IPS-18c (cell line): ENCODE results near the gene LTBR.

Source experiments
- H3K4me3 ChIP-seq: 2 replicates; pipeline ENCODE4 v1.7.0; 2013; ENCODE audit warnings: low read depth, mild to moderate bottlenecking, low read length, moderate library complexity; ENCODE audit not compliant: insufficient read depth
- H3K9me3 ChIP-seq: one replicate; pipeline ENCODE4 v1.6.1; 2013; ENCODE audit warnings: mild to moderate bottlenecking, low read length, moderate library complexity; ENCODE audit not compliant: control insufficient read depth, insufficient read depth

LTBR gene

DNA sequence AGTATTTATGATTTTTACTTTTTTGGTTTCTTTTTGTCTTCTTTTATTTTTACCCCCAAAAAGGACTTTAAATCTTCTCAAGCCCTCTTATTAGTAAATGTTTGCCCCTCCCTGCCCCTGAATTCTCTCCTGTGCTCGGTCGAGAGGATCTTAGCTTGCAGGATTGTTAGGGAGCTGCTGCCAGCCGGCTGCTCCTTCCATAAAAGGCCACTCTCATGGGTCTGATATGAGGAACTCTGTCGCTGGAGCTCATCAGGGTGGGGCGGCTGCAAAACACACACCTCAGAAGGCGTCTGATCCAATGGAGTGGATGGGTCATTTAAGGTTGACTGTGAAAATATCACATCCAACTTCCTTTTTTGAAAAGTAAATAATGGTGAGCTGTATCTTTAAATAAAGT is 8.5 kb downstream of the LTBR start:
- Histone ChIP-seq H3K9me3 (no peaks in the 10 kb centered on the region), H3K4me3 (no peak overlapping the region)

GRCh38 chr12:6393109-6393508 is 9.1 kb downstream of the LTBR start:
- H3K9me3 ChIP-seq, result no peaks in the 10 kb centered on the region
- no peak overlapping the region for H3K4me3 ChIP-seq

GRCh38 chr12:6394398-6394797 is 10.4 kb downstream of the LTBR start:
- Histone ChIP-seq H3K4me3 (no peak overlapping the region), H3K9me3 (no peaks in the 10 kb centered on the region)

DNA sequence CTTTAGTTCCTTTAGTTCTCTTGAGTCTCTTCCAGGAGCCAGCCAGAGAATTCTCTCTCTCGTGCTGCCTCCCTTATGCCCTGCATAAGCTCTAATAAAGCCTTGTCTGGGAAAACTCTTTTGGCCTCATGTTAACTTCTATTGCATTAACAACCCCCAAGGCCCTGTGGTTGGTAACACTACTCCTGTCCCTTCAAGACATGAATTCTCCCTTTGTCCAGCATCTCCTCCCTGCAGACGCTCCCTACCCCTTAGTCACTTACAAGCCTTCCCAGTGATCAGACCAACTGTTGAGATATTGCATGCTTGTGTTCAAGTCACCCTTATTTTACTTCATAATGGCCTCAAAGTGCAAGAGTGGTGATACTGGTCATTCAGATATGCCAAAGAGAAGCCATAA is 12.1 kb downstream of the LTBR start:
- H3K4me3 ChIP-seq, result no peak overlapping the region

GRCh38 chr12:6399884-6400644 is 16.1 kb downstream of the LTBR start:
- Histone ChIP-seq H3K9me3 (no peaks in the 10 kb centered on the region), H3K4me3 (no peak overlapping the region)

More for the DNA sequence above, 12.1 kb downstream of the LTBR start:
- no peaks in the 10 kb centered on the region for H3K9me3 ChIP-seq

DNA sequence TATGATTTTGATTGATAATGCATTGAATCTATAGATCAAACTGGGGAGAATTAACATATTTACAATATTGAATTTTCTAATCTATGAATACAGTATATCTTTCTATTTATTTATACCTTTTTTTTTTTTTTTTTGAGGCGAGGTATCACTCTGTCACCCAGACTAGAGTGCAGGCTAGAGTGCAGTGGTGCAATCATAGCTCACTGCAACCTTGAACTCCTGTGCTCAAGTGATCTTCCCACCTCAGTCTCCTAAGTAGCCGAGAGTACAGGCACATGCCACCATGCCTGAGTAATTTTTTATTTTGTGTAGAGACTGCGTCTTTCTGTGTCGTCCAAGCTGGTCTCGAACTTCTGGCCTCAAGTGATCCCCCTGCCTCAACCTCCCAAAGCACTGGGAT is 20.4 kb downstream of the LTBR start:
- no peak overlapping the region for H3K4me3 ChIP-seq
- no peaks in the 10 kb centered on the region for H3K9me3 ChIP-seq

GRCh38 chr12:6405963-6406362 is 22.0 kb downstream of the LTBR start:
- Histone ChIP-seq H3K4me3 (no peak overlapping the region), H3K9me3 (no peaks in the 10 kb centered on the region)

DNA sequence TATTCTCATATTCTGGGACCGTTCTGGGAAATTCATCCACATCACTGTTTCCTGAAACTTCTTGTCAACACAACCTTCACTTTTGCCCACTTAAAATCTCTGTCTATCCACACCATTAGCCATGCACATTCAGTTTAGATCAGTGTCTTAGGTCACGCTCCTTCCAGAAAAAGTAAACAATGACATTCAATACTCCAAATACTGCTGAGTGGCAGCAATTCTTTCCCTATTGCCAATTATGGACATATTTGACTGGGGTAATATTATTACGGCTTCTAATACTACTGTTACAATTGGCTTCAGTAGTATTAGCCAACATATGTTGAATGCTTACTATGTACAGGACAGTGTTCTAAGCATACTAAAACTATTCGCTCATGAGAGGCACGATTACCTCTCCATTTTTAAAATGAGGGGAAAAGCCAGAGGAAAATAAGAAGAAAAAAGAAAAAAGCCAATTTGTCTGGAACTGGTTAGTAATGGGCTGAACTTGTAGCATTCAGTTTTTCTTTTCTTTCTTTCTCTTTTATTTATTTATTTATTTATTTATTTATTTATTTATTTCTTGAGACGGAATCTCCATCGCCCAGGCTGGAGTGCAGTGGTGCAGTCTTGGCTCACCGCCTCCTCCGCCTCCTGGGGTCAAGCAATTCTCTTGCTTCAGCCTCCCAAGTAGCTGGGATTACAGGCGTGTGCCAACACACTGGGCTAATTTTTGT is 23.4 kb downstream of the LTBR start:
- Histone ChIP-seq H3K9me3 (no peaks in the 10 kb centered on the region), H3K4me3 (no peak overlapping the region)

GRCh38 chr12:6416596-6416995 is 32.6 kb downstream of the LTBR start:
- no peak overlapping the region for H3K4me3 ChIP-seq

GRCh38 chr12:6418796-6419195 is 34.8 kb downstream of the LTBR start:
- no peaks in the 10 kb centered on the region for H3K9me3 ChIP-seq
- H3K4me3 ChIP-seq, result no peak overlapping the region

More at GRCh38 chr12:6416596-6416995, 32.6 kb downstream of the LTBR start:
- no peaks in the 10 kb centered on the region for H3K9me3 ChIP-seq

DNA sequence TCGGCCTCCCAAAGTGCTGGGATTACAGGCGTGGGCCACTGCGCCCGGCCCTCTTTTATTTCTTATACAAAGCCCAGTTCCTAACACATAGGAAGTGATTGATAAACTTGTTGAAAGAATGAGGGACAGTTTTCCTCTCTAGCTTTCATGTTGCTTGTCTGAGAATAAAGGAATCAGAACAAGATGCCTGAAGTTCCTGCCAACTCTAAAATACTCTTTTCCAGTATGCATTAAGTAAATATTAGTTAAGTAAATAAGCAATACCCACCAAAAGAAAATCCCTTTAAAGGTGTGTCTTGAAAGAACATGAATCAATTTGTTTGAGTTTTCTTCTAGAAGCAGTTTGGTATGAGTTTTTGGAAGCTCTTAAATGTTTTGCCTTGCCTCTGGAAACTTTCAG is 36.4 kb downstream of the LTBR start:
- no peaks in the 10 kb centered on the region for H3K9me3 ChIP-seq
- no peak overlapping the region for H3K4me3 ChIP-seq

- no peak overlapping the region for H3K4me3 ChIP-seq
- no peaks in the 10 kb centered on the region for H3K9me3 ChIP-seq
Observed at GRCh38 chr12:6423267-6424007, 39.5 kb downstream of the LTBR start.

- no peaks in the 10 kb centered on the region for H3K9me3 ChIP-seq
- no peak overlapping the region for H3K4me3 ChIP-seq
Observed at GRCh38 chr12:6424008-6424347, 40.0 kb downstream of the LTBR start.

DNA sequence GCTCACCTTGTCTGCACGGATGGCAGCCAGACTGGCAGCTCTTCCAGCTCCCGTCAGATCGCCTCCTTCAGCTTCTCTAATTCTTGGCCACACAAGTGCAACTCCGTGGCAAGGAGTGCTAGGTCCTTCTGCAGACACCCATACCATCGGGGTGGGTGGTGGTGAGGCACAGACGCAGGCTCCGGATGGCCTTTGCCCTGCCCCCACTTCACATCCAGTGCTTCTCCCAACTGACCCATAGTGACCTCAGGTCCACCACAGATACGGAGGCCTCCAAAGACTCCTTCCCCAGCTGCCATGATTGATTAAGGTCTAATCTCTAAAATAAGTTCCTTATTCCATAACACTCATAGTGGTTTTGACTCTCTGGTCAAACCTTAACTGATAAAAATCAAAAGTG is 40.9 kb downstream of the LTBR start:
- no peaks in the 10 kb centered on the region for H3K9me3 ChIP-seq

DNA sequence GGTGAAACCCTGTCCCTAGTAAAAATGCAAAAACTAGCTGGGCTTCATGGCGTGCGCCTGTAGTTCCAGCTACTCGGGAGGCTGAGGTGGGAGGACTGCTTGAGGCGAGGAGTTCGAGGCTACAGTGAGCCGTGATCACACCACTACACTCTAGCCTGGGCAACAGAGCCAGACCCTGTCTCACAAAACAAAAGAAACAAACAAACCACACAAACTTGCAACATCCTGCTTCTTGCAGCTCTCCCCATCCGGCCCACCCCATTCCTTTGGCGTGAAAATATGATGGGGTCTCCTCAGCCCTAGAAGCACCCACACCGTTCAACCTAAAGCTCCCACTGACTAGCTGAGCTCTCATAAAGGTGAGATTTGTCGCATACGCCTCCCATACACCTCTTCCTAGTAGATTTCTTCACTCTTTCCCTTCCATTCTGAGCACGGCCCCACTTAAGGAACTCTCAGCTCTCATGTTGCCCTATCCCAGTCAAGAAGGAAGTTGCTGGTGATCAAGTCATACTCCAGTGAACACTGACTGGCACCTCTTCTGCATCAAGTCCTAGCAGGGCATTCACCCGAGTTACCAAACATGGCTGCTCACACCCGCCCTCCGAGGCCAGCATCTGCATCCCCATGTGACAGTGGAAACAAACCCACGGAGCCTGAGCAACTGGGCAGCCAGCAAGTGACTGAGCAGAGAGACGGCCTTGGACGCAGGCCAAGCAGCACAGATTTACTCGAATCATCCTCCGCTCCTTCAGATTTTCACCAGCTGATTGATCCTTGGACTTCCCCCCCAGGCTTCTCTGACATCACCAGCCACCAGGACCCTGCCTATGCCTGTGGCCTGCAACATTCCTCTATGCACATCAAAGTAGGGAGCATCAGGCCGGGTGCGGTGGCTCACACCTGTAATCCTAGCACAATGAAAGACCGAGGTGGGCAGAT is 41.9 kb downstream of the LTBR start:
- no peak overlapping the region for H3K4me3 ChIP-seq

More for the DNA sequence above, 40.9 kb downstream of the LTBR start:
- H3K4me3 ChIP-seq, result no peak overlapping the region

DNA sequence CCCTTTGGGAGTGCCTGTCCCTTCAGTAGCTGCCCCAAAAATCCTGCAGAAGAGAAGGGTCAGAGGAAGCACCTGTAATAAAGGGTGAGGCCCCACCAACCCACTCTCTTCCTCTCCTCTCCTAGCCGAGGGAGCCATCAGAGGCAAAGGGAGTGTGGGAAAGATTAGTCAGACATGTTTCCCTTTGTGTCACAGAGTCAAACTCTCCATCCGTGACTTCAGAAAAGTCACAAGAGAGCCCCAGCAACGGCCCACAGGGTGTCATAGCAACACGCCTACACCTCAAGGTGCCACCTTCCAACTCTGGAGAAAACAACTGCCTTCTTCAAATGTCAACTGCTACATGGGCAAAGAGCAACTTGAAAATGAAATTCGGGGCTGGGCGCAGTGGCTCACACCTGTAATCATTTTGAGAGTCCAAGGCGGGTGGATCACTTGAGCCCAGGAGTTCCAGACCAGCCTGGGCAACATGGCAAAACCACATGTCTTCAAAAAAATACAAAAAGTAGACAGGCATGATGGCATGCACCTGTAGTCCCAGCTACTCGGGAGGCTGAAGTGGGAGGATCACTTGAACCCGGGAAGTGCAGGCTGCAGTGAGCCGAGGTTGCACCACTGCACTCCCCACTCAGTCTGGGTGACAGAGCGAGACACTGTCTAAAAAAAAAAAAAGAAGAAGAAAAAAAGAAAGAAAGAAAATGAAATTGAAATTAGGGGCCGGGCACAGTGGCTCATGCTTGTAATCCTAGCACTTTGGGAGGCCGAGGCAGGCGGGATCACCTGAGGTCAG is 43.1 kb downstream of the LTBR start:
- Histone ChIP-seq H3K4me3 (no peak overlapping the region), H3K9me3 (no peaks in the 10 kb centered on the region)

More for the DNA sequence above, 41.9 kb downstream of the LTBR start:
- H3K9me3 ChIP-seq, result no peaks in the 10 kb centered on the region
